DND-41 (cell line): ENCODE measurements around the gene RAI14.

Experiments used
- EZH2 ChIP-seq: IDR thresholded peaks from 3 replicates; pipeline ENCODE4 v1.6.1; 2012; ENCODE audit warnings: borderline replicate concordance, low read depth, mild to moderate bottlenecking, moderate library complexity, low read length, inconsistent platforms; ENCODE audit not compliant: severe bottlenecking
- TF ChIP-seq, protein P1 (sequence below): IDR thresholded peaks from 2 replicates; pipeline ENCODE4 v1.5.1; 2012; ENCODE audit warnings: borderline replicate concordance, low read length, moderate library complexity, mild to moderate bottlenecking; ENCODE audit not compliant: poor library complexity, severe bottlenecking; ENCODE audit errors: extremely low read depth

DNA sequence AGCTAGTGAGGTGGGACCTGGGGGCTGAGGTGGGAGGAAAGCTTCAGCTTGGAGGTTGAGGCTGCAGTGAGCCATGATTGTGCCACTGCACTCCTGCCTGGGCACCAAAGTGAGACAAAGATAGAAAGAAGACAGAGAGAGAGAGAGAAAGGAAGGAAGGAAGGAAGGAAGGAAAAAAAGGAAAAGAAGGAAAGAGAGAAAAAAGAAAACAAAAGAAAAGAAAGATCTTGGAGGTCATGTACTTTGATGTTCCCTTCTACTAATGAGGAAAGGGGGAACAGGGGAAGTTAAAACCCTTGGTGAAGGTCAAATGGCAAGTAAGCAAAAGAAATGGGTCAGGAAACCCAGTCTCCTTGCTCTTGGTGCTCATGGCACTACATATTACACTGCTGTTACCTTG, 2.4 kb upstream of the RAI14 start:
- TF ChIP-seq, protein P1, sequence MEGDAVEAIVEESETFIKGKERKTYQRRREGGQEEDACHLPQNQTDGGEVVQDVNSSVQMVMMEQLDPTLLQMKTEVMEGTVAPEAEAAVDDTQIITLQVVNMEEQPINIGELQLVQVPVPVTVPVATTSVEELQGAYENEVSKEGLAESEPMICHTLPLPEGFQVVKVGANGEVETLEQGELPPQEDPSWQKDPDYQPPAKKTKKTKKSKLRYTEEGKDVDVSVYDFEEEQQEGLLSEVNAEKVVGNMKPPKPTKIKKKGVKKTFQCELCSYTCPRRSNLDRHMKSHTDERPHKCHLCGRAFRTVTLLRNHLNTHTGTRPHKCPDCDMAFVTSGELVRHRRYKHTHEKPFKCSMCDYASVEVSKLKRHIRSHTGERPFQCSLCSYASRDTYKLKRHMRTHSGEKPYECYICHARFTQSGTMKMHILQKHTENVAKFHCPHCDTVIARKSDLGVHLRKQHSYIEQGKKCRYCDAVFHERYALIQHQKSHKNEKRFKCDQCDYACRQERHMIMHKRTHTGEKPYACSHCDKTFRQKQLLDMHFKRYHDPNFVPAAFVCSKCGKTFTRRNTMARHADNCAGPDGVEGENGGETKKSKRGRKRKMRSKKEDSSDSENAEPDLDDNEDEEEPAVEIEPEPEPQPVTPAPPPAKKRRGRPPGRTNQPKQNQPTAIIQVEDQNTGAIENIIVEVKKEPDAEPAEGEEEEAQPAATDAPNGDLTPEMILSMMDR: no peak
- no peak for TF ChIP-seq EZH2
